ENCODE data around the gene NELL1. TPM values are rescaled to one million over a fixed set of nuclear protein-coding genes. Genes with fewer than 3 reads are reported as not detected.
"Not testable (repeated sequence)": the region's sequence is repeated elsewhere in the genome, so short reads cannot be mapped to it uniquely, and the experiment has no call there.

Gene NELL1
- total RNA-seq, 2 donors from 2014 or later, result not detected

DNA sequence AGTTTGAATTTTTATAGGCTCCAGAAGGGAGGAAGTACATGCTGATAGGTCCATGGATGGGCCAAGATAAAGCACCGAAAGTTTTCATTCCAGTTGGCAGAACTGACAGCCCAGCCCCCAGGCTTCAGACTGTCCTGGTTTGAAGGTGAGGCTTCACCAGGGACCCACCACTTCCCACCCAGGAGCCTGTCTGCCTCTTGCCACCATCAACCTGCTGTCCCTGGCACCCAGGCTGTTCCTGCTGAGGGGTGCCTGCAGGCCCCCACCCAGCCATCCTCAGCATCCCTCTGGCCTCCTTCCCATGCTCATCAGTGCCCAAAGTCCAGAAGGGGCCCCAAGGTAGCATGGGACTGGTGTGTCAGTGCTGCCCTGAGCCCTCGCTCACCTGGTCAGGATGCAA, 463.9 kb downstream of the NELL1 start:
- Mint-ChIP-seq H3K36me3 (ENCODE audit: insufficient read depth in 2 of 2) (no peaks in the 10 kb centered on the region), H3K4me1 (ENCODE audit: low read depth) (no peaks in the 10 kb centered on the region), H3K4me3 (no peak overlapping the region), H3K9me3 (peaks cover 8 to 15% of the 10 kb centered on the region in 2 donors), H3K27ac (no peak overlapping the region), H3K27me3 (ENCODE audit: low read depth) (no peaks in the 10 kb centered on the region)
- ATAC-seq (replicated peaks in 1 of 2) (no peak), DNase-seq (no peak)

DNA sequence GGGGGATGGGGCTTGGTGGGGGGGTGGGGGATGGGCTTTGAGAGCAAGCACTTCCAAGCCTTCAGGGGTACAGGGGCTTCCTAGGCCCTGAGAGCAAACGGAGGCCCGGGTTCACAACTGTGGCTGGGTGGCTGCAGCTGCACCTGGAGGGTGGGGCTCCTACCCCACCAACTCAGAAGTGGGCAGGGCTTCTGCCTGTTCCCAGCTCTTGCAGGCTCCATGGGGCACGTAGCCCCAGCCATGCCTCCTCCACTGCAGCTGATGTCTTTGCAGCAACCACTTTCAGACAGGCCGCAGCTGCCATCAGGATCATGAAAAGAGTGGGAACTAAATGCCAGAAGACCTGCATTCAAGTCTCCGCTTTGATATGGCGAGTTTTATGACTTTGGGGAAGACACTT, 464.3 kb downstream of the NELL1 start:
- H3K27ac Mint-ChIP-seq, result no peak overlapping the region

DNA sequence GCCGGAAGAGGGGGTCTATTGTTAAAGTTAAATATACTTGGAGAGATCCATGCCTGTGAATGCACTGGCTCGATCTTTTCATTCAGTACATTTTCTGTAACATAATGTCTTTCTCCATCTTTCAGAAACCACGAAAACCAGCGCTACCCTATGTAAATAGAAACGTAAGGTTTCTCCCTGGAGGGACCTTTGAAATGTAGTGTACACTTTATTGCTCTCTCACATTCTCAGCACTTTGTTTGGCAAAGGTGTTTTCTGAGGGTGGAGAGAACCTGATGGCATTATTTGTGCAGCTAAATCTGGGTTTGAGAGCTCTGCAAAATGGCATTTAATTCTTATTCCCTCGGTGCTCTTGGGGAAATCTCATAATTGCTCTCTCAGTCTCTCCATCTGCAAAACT, 468.4 kb downstream of the NELL1 start:
- Mint-ChIP-seq H3K36me3 (ENCODE audit: insufficient read depth in 2 of 2) (no peaks in the 10 kb centered on the region), H3K4me1 (ENCODE audit: low read depth) (no peaks in the 10 kb centered on the region), H3K4me3 (no peak overlapping the region), H3K27ac (no peak overlapping the region), H3K9me3 (peaks cover 8 to 13% of the 10 kb centered on the region in 2 donors), H3K27me3 (ENCODE audit: low read depth) (no peaks in the 10 kb centered on the region)
- DNase-seq, result no peak
- no peak for ATAC-seq (replicated peaks in 1 of 2)

More for the DNA sequence above, 464.3 kb downstream of the NELL1 start:
- DNase-seq (no peak), ATAC-seq (replicated peaks in 1 of 2) (no peak)
- H3K36me3 Mint-ChIP-seq (ENCODE audit: insufficient read depth in 2 of 2), result no peaks in the 10 kb centered on the region
- no peaks in the 10 kb centered on the region for H3K4me1 Mint-ChIP-seq (ENCODE audit: low read depth)
- H3K9me3 Mint-ChIP-seq, result peaks cover 8 to 15% of the 10 kb centered on the region in 2 donors
- no peaks in the 10 kb centered on the region for H3K27me3 Mint-ChIP-seq (ENCODE audit: low read depth)
- H3K4me3 Mint-ChIP-seq, result no peak overlapping the region

- ATAC-seq (replicated peaks in 1 of 2); DNase-seq; H3K36me3 Mint-ChIP-seq (ENCODE audit: insufficient read depth in 2 of 2); H3K4me1 Mint-ChIP-seq (ENCODE audit: low read depth); H3K4me3 Mint-ChIP-seq; H3K27ac Mint-ChIP-seq; H3K27me3 Mint-ChIP-seq (ENCODE audit: low read depth): not testable (repeated sequence)
- H3K9me3 Mint-ChIP-seq, result peaks cover 12 to 13% of the 10 kb centered on the region in 2 donors
Observed at GRCh38 chr11:21141557-21141956, 472.2 kb downstream of the NELL1 start.

DNA sequence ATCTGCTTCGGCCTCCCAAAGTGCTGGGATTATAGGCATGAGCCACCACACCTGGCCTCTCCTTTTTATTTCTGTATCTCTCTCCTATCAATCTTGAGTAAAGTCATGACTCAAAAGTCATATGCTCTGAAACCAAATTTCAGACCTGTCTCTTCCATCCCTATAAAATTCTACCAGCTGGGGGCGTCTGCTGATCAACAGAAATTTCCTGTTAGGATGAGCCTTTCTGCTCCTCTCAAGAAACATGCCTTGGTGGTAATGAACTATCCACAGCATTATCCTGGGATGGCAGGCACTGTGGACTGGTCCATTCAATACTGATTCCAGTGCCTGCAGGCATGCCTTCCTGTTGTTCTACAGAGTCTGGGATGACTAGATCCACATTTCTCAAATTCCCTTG, 472.6 kb downstream of the NELL1 start:
- no peak overlapping the region for H3K4me3 Mint-ChIP-seq
- DNase-seq (no peak), ATAC-seq (replicated peaks in 1 of 2) (no peak)
- H3K4me1 Mint-ChIP-seq (ENCODE audit: low read depth), result no peaks in the 10 kb centered on the region
- no peak overlapping the region for H3K27ac Mint-ChIP-seq
- H3K9me3 Mint-ChIP-seq, result peaks cover 8 to 12% of the 10 kb centered on the region in 2 donors
- H3K36me3 Mint-ChIP-seq (ENCODE audit: insufficient read depth in 2 of 2), result no peaks in the 10 kb centered on the region
- H3K27me3 Mint-ChIP-seq (ENCODE audit: low read depth), result no peaks in the 10 kb centered on the region

GRCh38 chr11:21144531-21144930, 475.1 kb downstream of the NELL1 start:
- Mint-ChIP-seq H3K27ac (no peak overlapping the region), H3K36me3 (ENCODE audit: insufficient read depth in 2 of 2) (no peaks in the 10 kb centered on the region), H3K4me3 (no peak overlapping the region), H3K4me1 (ENCODE audit: low read depth) (no peaks in the 10 kb centered on the region), H3K9me3 (peaks cover 6 to 9% of the 10 kb centered on the region in 2 donors), H3K27me3 (ENCODE audit: low read depth) (no peaks in the 10 kb centered on the region)
- no peak for DNase-seq
- no peak for ATAC-seq (replicated peaks in 1 of 2)

DNA sequence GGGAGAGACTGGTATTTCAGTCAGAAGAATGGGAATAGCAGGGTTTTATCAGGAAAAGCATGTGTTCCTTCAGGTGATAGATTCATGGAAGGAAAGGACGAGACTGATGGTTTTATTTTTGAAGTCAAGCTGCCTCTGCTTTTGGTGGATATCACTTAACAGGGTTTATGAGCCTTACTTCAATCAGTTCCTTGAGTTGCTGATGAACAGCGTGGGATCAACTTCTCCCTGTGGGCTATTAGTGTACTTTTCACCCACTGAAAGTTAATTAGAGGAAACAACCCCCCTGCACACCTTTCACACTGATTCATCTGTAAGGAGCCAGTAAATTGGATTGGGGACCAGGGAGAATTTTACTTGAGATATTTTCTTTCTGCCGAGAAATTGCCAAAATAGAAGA, 479.0 kb downstream of the NELL1 start:
- Mint-ChIP-seq H3K4me1 (ENCODE audit: low read depth) (no peaks in the 10 kb centered on the region), H3K27ac (no peak overlapping the region), H3K4me3 (no peak overlapping the region), H3K36me3 (ENCODE audit: insufficient read depth in 2 of 2) (no peaks in the 10 kb centered on the region), H3K9me3 (peaks cover 7 to 9% of the 10 kb centered on the region in 2 donors), H3K27me3 (ENCODE audit: low read depth) (no peaks in the 10 kb centered on the region)
- ATAC-seq (replicated peaks in 1 of 2) (no peak), DNase-seq (no peak)

DNA sequence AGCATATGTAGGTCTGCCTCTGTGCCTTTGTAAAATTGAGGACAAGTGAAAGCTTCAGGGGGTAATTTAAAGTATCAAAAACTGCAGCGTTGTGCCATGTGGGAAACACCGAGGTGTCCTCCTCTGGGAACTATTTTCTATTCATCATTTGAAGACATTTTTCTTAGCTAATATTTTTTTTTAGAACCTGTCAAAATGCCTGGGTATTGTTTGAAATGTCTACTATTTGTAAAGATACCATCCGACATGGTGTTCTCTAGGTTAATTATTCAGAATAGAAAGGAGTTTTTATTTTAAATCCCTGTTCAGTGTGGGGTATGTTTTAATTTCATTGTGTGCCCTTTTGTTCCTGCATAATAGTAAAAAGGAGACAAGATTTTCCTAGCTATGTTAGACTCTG, 490.8 kb downstream of the NELL1 start:
- Mint-ChIP-seq H3K4me1 (ENCODE audit: low read depth) (no peaks in the 10 kb centered on the region), H3K9me3 (peaks cover 2 to 6% of the 10 kb centered on the region in 2 donors), H3K27me3 (ENCODE audit: low read depth) (no peaks in the 10 kb centered on the region), H3K27ac (no peak overlapping the region), H3K36me3 (ENCODE audit: insufficient read depth in 2 of 2) (peaks cover 0 to 2% of the 10 kb centered on the region in 2 donors), H3K4me3 (no peak overlapping the region)
- no peak for ATAC-seq (replicated peaks in 1 of 2)
- no peak for DNase-seq

GRCh38 chr11:21169639-21170038, 500.3 kb downstream of the NELL1 start:
- Mint-ChIP-seq H3K27me3 (ENCODE audit: low read depth) (no peaks in the 10 kb centered on the region), H3K4me3 (no peak overlapping the region), H3K27ac (no peak overlapping the region), H3K9me3 (peaks cover 0 to 4% of the 10 kb centered on the region in 2 donors), H3K4me1 (ENCODE audit: low read depth) (no peaks in the 10 kb centered on the region), H3K36me3 (ENCODE audit: insufficient read depth in 2 of 2) (no peaks in the 10 kb centered on the region)
- DNase-seq (no peak), ATAC-seq (replicated peaks in 1 of 2) (no peak)

GRCh38 chr11:21173476-21173875, 504.1 kb downstream of the NELL1 start:
- no peak overlapping the region for H3K4me3 Mint-ChIP-seq
- DNase-seq, result no peak
- no peaks in the 10 kb centered on the region for H3K27me3 Mint-ChIP-seq (ENCODE audit: low read depth)
- no peak for ATAC-seq (replicated peaks in 1 of 2)
- peaks cover 0 to 4% of the 10 kb centered on the region in 2 donors for H3K9me3 Mint-ChIP-seq
- H3K27ac Mint-ChIP-seq, result no peak overlapping the region
- no peaks in the 10 kb centered on the region for H3K4me1 Mint-ChIP-seq (ENCODE audit: low read depth)
- H3K36me3 Mint-ChIP-seq (ENCODE audit: insufficient read depth in 2 of 2), result no peaks in the 10 kb centered on the region

DNA sequence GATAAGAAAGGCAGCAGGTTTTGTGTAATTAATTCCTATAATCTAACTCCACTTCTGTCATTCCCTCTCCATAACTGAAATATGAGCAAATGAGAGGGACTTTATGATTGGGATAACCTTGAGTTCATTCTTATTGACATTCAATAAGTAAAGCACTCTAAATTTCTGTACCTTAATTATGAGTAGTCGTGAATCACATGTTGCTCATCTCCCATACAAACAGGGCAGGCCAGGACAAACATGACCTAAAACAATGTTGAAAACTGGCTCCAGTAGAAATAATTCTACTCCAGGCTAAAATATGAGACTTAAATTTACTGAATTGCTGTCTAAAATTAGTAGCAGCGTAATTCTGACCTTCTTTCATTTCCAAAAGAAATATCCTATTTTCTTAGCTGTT, 505.4 kb downstream of the NELL1 start:
- H3K36me3 Mint-ChIP-seq (ENCODE audit: insufficient read depth in 2 of 2), result no peaks in the 10 kb centered on the region
- H3K9me3 Mint-ChIP-seq, result peaks cover 0 to 4% of the 10 kb centered on the region in 2 donors
- ATAC-seq (replicated peaks in 1 of 2), result no peak
- no peak overlapping the region for H3K4me3 Mint-ChIP-seq
- no peak for DNase-seq
- H3K27ac Mint-ChIP-seq, result no peak overlapping the region
- H3K4me1 Mint-ChIP-seq (ENCODE audit: low read depth), result no peaks in the 10 kb centered on the region
- H3K27me3 Mint-ChIP-seq (ENCODE audit: low read depth), result no peaks in the 10 kb centered on the region

DNA sequence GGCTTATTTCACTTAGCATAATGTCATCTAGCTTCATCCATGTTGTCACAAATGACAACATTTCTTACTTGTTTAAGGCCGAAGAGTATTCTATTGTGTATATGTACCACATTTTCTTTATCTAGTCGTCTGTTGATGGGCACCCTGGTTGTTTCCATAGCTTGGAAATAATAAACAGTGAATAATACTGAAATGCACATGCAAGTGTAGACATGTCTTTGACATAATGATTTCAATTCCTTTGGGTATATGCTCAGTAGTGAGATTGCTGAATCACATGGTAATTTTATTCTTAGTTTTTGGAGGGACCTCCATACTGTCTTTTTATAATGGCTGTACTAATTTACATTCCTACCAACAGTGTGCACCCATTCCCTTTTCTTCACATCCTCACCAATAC, 508.0 kb downstream of the NELL1 start:
- no peak overlapping the region for H3K27ac Mint-ChIP-seq
- no peaks in the 10 kb centered on the region for H3K36me3 Mint-ChIP-seq (ENCODE audit: insufficient read depth in 2 of 2)
- no peak overlapping the region for H3K4me3 Mint-ChIP-seq
- ATAC-seq (replicated peaks in 1 of 2), result no peak
- H3K9me3 Mint-ChIP-seq, result peaks cover 0 to 4% of the 10 kb centered on the region in 2 donors
- no peaks in the 10 kb centered on the region for H3K4me1 Mint-ChIP-seq (ENCODE audit: low read depth)
- no peak for DNase-seq
- no peaks in the 10 kb centered on the region for H3K27me3 Mint-ChIP-seq (ENCODE audit: low read depth)

- Mint-ChIP-seq H3K27me3 (ENCODE audit: low read depth) (no peaks in the 10 kb centered on the region), H3K36me3 (ENCODE audit: insufficient read depth in 2 of 2) (no peaks in the 10 kb centered on the region), H3K27ac (no peak overlapping the region), H3K4me1 (ENCODE audit: low read depth) (no peaks in the 10 kb centered on the region), H3K4me3 (no peak overlapping the region), H3K9me3 (peaks cover 0 to 4% of the 10 kb centered on the region in 2 donors)
- ATAC-seq (replicated peaks in 1 of 2), result no peak
- no peak for DNase-seq
Observed at GRCh38 chr11:21179770-21180169, 510.4 kb downstream of the NELL1 start.

DNA sequence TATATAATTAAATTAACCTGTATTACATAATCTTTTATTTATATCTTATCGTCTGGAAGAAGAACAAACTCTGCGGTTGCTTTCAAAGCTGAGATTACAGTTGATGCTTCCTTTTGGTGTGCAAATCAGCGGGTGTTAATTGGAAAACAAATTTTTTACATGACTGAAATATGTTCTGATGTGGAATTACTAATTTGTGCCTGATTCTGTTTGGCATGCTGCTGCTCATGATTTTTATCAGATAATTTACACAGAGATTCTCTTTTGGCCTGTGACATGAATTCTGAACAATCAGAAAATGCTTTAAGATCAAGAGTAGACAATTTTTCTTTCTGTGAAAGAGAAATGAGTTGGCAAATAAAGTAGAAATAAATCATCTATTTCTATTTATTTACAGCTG, 510.8 kb downstream of the NELL1 start:
- Mint-ChIP-seq H3K27me3 (ENCODE audit: low read depth) (no peaks in the 10 kb centered on the region), H3K27ac (no peak overlapping the region), H3K4me3 (no peak overlapping the region), H3K4me1 (ENCODE audit: low read depth) (no peaks in the 10 kb centered on the region), H3K36me3 (ENCODE audit: insufficient read depth in 2 of 2) (no peaks in the 10 kb centered on the region), H3K9me3 (peaks cover 2 to 7% of the 10 kb centered on the region in 2 donors)
- ATAC-seq (replicated peaks in 1 of 2), result no peak
- no peak for DNase-seq

Measured in activated T-cell treated with anti-CD3 and anti-CD28 coated beads, Interleukin-2, amount 50 U/mL, for 72 hours (primary cell).